Measurements from ENCODE around the gene MDFIC. TPM values are rescaled to one million over a fixed set of nuclear protein-coding genes. Genes with fewer than 3 reads are reported as not detected.

The MDFIC gene
- total RNA-seq, 8 experiments from 2014 or later: 1.6 to 54.2 (median 9.5) TPM

- 68 to 100% (median 95%) methylated on average over 1 to 5 of the region's 5 CpGs; no CpG with 5 or more reads in 1 of the 10 experiments for WGBS, 10 experiments
- no peak overlapping the region for H3K27ac ChIP-seq
- ATAC-seq (replicated peaks in 6 of 8): no peak
- no peaks in the 10 kb centered on the region for H3K4me1 ChIP-seq (replicated peaks in 1 of 2)
- in situ Hi-C loops (cut with MboI; ENCODE audit: low pct_unique_long_range_greater_than_20kb in 2 of 9, low sequenced_read_pairs in 9 of 9, unreplicated experiment in 9 of 9): no loop called here
- no peak overlapping the region for H3K4me3 ChIP-seq
Observed at GRCh38 chr7:114989531-114989930, 67.6 kb downstream of the MDFIC start.

- in situ Hi-C loops (cut with MboI; ENCODE audit: low pct_unique_long_range_greater_than_20kb in 2 of 9, low sequenced_read_pairs in 9 of 9, unreplicated experiment in 9 of 9): no loop called here
- 88 to 100% (median 96%) methylated on average over 2 to 6 of the region's 6 CpGs for WGBS, 10 experiments
- H3K27ac ChIP-seq: no peak overlapping the region
- no peaks in the 10 kb centered on the region for H3K4me1 ChIP-seq (replicated peaks in 1 of 2)
- H3K4me3 ChIP-seq: no peak overlapping the region
- ATAC-seq (replicated peaks in 6 of 8): no peak
Observed at GRCh38 chr7:114997487-114998404, 75.9 kb downstream of the MDFIC start.

DNA sequence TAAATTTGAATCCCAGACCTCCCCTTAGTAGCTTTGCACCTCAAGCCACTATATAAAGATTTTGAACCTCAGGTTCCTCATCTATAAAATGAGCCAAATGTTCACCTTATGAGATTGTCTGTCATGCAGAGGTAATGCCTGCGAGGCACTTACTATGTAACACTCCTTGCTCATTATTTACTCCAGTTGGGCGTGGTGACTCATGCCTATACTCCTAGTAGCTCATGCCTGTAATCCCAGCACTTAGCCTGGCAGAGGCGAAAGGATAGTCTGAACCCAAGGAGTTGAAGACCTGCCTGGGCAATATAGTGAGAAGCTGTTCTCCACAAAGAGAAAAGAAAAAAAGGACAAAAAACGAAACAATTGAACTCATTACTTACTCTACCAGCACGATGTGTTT lies 82.2 kb downstream of the MDFIC start:
- in situ Hi-C loops (cut with MboI; ENCODE audit: low pct_unique_long_range_greater_than_20kb in 2 of 9, low sequenced_read_pairs in 9 of 9, unreplicated experiment in 9 of 9): no loop called here
- Histone ChIP-seq H3K4me1 (replicated peaks in 1 of 2) (no peaks in the 10 kb centered on the region), H3K4me3 (no peak overlapping the region), H3K27ac (no peak overlapping the region)
- ATAC-seq (replicated peaks in 6 of 8): peak in 1 of 8 experiments; percentile 18
- 77 to 100% (median 97%) methylated on average over 1 to 5 of the region's 5 CpGs for WGBS, 10 experiments

GRCh38 chr7:115005251-115005650 lies 83.4 kb downstream of the MDFIC start:
- Histone ChIP-seq H3K4me3 (no peak overlapping the region), H3K27ac (no peak overlapping the region), H3K4me1 (replicated peaks in 1 of 2) (no peaks in the 10 kb centered on the region)
- no peak for ATAC-seq (replicated peaks in 6 of 8)
- WGBS, 10 experiments: 70 to 100% (median 92%) methylated on average over 1 to 2 of the region's 2 CpGs; no CpG with 5 or more reads in 1 of the 10 experiments
- in situ Hi-C loops (cut with MboI; ENCODE audit: low pct_unique_long_range_greater_than_20kb in 2 of 9, low sequenced_read_pairs in 9 of 9, unreplicated experiment in 9 of 9): no loop called here

GRCh38 chr7:115005953-115006352 lies 84.1 kb downstream of the MDFIC start:
- in situ Hi-C loops (cut with MboI; ENCODE audit: low pct_unique_long_range_greater_than_20kb in 2 of 9, low sequenced_read_pairs in 9 of 9, unreplicated experiment in 9 of 9): no loop called here
- no peak for ATAC-seq (replicated peaks in 6 of 8)
- H3K27ac ChIP-seq: no peak overlapping the region
- no peaks in the 10 kb centered on the region for H3K4me1 ChIP-seq (replicated peaks in 1 of 2)
- H3K4me3 ChIP-seq: no peak overlapping the region
- WGBS, 10 experiments: 46 to 100% (median 70%) methylated on average over 1 to 4 of the region's 4 CpGs; no CpG with 5 or more reads in 3 of the 10 experiments

DNA sequence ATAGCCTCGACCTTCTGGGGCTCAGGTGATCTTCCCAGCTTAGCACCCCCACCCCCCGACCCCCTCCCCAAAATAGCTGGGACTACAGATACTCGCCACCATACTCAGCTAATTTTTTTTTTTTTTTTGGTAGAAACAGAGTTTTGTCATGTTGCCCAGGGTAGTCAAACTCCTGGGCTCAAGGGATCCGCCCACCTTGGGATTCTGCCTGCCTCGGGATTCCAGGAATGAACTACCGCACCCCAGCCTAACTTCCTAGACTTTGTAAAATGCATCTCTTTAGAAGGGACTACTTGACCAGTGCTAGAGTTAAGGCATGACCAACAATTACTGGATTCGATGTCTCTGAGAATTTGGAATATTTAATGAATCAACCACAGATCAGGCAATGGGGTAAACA lies 85.9 kb downstream of the MDFIC start:
- in situ Hi-C loops (cut with MboI; ENCODE audit: low pct_unique_long_range_greater_than_20kb in 2 of 9, low sequenced_read_pairs in 9 of 9, unreplicated experiment in 9 of 9): no loop called here
- 40 to 100% (median 93%) methylated on average over 1 to 4 of the region's 7 CpGs; no CpG with 5 or more reads in 4 of the 10 experiments for WGBS, 10 experiments
- Histone ChIP-seq H3K27ac (no peak overlapping the region), H3K4me3 (no peak overlapping the region), H3K4me1 (replicated peaks in 1 of 2) (no peaks in the 10 kb centered on the region)
- ATAC-seq (replicated peaks in 6 of 8): peak in 1 of 8 experiments; percentile 29

DNA sequence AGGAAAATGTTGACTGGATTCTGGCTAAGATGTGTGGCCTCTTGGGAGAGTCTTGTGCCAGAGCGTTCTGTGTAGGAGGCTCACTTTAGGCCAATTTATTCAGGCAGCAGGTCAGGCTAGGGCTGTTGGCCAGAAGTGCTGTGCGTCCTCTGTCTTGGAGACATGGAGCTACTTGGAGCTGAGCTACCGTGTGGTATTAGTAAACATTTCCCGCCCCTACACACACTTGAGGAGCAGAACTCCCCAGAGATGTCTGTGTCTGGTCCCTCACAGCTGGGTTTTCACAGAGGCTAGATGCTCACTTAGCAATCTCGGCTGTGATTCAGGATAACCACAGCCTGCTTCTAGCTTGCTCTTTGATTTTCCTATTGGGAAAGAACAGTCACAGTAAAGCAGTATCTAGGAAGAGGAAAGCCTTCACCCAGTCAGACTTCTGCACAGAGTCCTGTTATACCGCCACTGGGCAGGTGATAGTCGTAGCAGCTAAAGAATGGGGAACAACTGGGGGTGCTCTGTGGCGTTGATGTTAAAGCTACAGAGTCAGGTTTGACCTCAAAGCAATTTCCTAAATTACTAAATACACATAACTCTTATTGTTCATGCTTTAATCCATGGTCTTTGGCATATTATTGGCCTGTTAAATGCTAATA lies 86.7 kb downstream of the MDFIC start:
- ATAC-seq (replicated peaks in 6 of 8): peak in 1 of 8 experiments; percentile 65
- in situ Hi-C loops (cut with MboI; ENCODE audit: low pct_unique_long_range_greater_than_20kb in 2 of 9, low sequenced_read_pairs in 9 of 9, unreplicated experiment in 9 of 9): no loop called here
- no peaks in the 10 kb centered on the region for H3K4me1 ChIP-seq (replicated peaks in 1 of 2)
- H3K4me3 ChIP-seq: no peak overlapping the region
- 50 to 100% (median 80%) methylated on average over 1 to 5 of the region's 8 CpGs; no CpG with 5 or more reads in 1 of the 10 experiments for WGBS, 10 experiments
- H3K27ac ChIP-seq: no peak overlapping the region

- no peak overlapping the region for H3K27ac ChIP-seq
- ATAC-seq (replicated peaks in 6 of 8): no peak
- no peaks in the 10 kb centered on the region for H3K4me1 ChIP-seq (replicated peaks in 1 of 2)
- in situ Hi-C loops (cut with MboI; ENCODE audit: low pct_unique_long_range_greater_than_20kb in 2 of 9, low sequenced_read_pairs in 9 of 9, unreplicated experiment in 9 of 9): no loop called here
- H3K4me3 ChIP-seq: no peak overlapping the region
- 30 to 72% (median 57%) methylated on average over 1 to 3 of the region's 3 CpGs; no CpG with 5 or more reads in 1 of the 10 experiments for WGBS, 10 experiments
Observed at GRCh38 chr7:115009139-115009538, 87.2 kb downstream of the MDFIC start.

DNA sequence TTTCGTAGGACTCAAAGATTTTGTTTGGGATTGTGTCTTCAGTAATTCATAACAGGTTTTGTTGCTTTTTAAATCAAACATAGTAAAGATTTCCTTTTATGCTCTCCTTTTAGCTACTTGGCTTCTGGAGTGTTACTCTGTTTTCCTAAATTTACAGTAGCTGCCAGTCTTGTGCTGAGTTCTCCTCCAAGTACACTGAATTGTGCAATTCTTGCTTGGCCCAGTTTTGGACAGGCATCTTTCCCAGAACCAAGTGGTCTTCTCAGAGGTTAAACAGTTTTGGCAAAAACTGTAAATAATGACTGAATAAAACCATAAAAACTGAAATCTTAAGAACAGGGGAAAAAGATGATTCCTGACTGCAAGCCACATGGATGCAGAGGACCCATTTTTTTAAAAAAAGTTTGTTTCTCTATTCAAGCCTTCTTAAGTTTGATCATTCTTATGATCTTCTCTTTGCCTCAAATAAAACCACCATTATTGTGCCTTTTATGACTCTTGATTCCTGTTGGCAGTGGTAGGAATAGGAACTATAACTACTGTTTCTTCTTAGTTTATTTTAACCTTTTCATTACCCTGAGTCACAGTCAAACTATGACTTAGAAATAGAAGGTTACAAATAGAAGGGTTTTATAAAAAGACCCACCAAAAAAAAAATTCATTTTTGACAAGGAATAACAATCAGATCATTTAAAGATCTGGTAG lies 88.0 kb downstream of the MDFIC start:
- Histone ChIP-seq H3K27ac (no peak overlapping the region), H3K4me3 (no peak overlapping the region), H3K4me1 (replicated peaks in 1 of 2) (no peaks in the 10 kb centered on the region)
- in situ Hi-C loops (cut with MboI; ENCODE audit: low pct_unique_long_range_greater_than_20kb in 2 of 9, low sequenced_read_pairs in 9 of 9, unreplicated experiment in 9 of 9): no loop called here
- no peak for ATAC-seq (replicated peaks in 6 of 8)
- WGBS, 10 experiments: 56 to 100% (median 86%) methylated on average over 1 of the region's 1 CpG; no CpG with 5 or more reads in 4 of the 10 experiments

- no peaks in the 10 kb centered on the region for H3K4me1 ChIP-seq (replicated peaks in 1 of 2)
- ATAC-seq (replicated peaks in 6 of 8): no peak
- 9 to 92% (median 73%) methylated on average over 1 of the region's 1 CpG; no CpG with 5 or more reads in 1 of the 10 experiments for WGBS, 10 experiments
- in situ Hi-C loops (cut with MboI; ENCODE audit: low pct_unique_long_range_greater_than_20kb in 2 of 9, low sequenced_read_pairs in 9 of 9, unreplicated experiment in 9 of 9): no loop called here
- no peak overlapping the region for H3K4me3 ChIP-seq
- no peak overlapping the region for H3K27ac ChIP-seq
Observed at GRCh38 chr7:115010441-115010820, 88.5 kb downstream of the MDFIC start.

DNA sequence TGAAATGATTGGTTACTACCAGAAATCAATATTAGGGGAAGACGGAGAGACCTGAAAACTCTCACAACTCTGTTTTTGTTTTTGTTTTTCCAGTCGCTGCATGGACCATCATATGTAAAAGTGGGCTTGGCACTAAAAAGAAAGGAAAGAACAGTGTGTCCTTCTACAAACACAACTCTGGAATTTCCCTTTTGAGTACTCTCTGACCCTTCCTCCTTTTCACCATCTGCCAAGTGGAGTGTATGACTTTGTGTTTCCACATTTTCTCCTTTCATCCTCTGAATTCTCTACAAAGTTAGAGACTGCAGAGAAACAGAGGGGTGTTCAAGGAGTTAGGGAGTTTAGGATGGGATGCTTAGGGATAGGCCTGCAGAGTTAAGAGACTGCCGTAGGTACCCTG lies 92.0 kb downstream of the MDFIC start:
- no peak for ATAC-seq (replicated peaks in 6 of 8)
- Histone ChIP-seq H3K4me3 (no peak overlapping the region), H3K27ac (no peak overlapping the region), H3K4me1 (replicated peaks in 1 of 2) (peaks cover 0 to 4% of the 10 kb centered on the region in 2 donors)
- in situ Hi-C loops (cut with MboI; ENCODE audit: low pct_unique_long_range_greater_than_20kb in 2 of 9, low sequenced_read_pairs in 9 of 9, unreplicated experiment in 9 of 9): no loop called here
- 82 to 100% (median 100%) methylated on average over 2 to 3 of the region's 3 CpGs; no CpG with 5 or more reads in 4 of the 10 experiments for WGBS, 10 experiments

GRCh38 chr7:115014794-115015193 lies 92.9 kb downstream of the MDFIC start:
- in situ Hi-C loops (cut with MboI; ENCODE audit: low pct_unique_long_range_greater_than_20kb in 2 of 9, low sequenced_read_pairs in 9 of 9, unreplicated experiment in 9 of 9): no loop called here
- 75 to 100% (median 96%) methylated on average over 1 of the region's 1 CpG for WGBS, 10 experiments
- Histone ChIP-seq H3K4me3 (no peak overlapping the region), H3K27ac (no peak overlapping the region), H3K4me1 (replicated peaks in 1 of 2) (peaks cover 0 to 4% of the 10 kb centered on the region in 2 donors)
- ATAC-seq (replicated peaks in 6 of 8): no peak

DNA sequence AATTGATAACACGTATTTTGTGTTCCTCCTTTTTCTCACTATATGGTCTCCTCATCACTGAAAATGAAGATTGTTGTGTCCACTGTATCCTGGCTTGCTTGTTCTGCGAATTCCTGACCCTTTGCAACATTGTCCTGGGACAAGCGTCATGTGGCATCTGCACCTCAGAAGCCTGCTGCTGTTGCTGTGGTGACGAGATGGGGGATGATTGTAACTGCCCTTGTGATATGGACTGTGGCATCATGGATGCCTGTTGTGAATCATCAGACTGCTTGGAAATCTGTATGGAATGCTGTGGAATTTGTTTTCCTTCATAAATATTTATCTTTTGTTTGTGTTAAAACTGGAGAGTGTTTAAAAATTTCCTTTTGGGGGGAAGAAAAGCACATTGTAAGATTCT lies 93.7 kb downstream of the MDFIC start:
- in situ Hi-C loops (cut with MboI; ENCODE audit: low pct_unique_long_range_greater_than_20kb in 2 of 9, low sequenced_read_pairs in 9 of 9, unreplicated experiment in 9 of 9): no loop called here
- WGBS, 10 experiments: 40 to 100% (median 87%) methylated on average over 1 to 4 of the region's 4 CpGs
- ATAC-seq (replicated peaks in 6 of 8): peak in 5 of 8 experiments; percentile 12 to 94 (median 44)
- Histone ChIP-seq H3K4me3 (no peak overlapping the region), H3K27ac (no peak overlapping the region), H3K4me1 (replicated peaks in 1 of 2) (peaks cover 0 to 4% of the 10 kb centered on the region in 2 donors)
